Measurements from ENCODE around the gene ENDOU. TPM values are rescaled to one million over a fixed set of nuclear protein-coding genes. Genes with fewer than 3 reads are reported as not detected.

ENDOU gene
- total and polyA plus RNA-seq, 5 donors from 2014 or later, result 0.45 TPM; not detected in 4

GRCh38 chr12:47712171-47712570 lies 13.1 kb downstream of the ENDOU start:
- no peak overlapping the region for H3K27ac ChIP-seq (ENCODE audit: insufficient read depth, low read length, poor library complexity, severe bottlenecking)
- H3K4me1 ChIP-seq (ENCODE audit: control insufficient read depth, insufficient read depth, low read length, poor library complexity, severe bottlenecking), result peaks cover 25% of the 10 kb centered on the region
- H3K9me3 ChIP-seq (ENCODE audit: control insufficient read depth in 2 of 2, low read length in 2 of 2), result no peaks in the 10 kb centered on the region
- no peaks in the 10 kb centered on the region for H3K36me3 ChIP-seq (ENCODE audit: control insufficient read depth, insufficient read depth, low read length)
- no peak overlapping the region for H3K4me3 Mint-ChIP-seq
- H3K27ac Mint-ChIP-seq, result no peak overlapping the region
- H3K9me3 Mint-ChIP-seq, result no peaks in the 10 kb centered on the region
- peaks cover 4% of the 10 kb centered on the region for H3K36me3 Mint-ChIP-seq
- no peak overlapping the region for H3K4me3 ChIP-seq (ENCODE audit: low read depth, low read length)
- H3K27me3 ChIP-seq (ENCODE audit: control insufficient read depth, insufficient read depth, low read length), result no peaks in the 10 kb centered on the region
- DNase-seq (no peak), ATAC-seq (ENCODE audit: low read depth in 2 of 2) (no peak)
- H3K4me1 Mint-ChIP-seq, result peaks cover 15 to 32% (median 28%) of the 10 kb centered on the region in 4 donors
- H3K27me3 Mint-ChIP-seq, result no peaks in the 10 kb centered on the region

GRCh38 chr12:47711448-47711847 lies 13.8 kb downstream of the ENDOU start:
- peaks cover 17 to 36% (median 31%) of the 10 kb centered on the region in 4 donors for H3K4me1 Mint-ChIP-seq
- H3K36me3 ChIP-seq (ENCODE audit: control insufficient read depth, insufficient read depth, low read length), result no peaks in the 10 kb centered on the region
- H3K27me3 ChIP-seq (ENCODE audit: control insufficient read depth, insufficient read depth, low read length), result no peaks in the 10 kb centered on the region
- no peak overlapping the region for H3K27ac Mint-ChIP-seq
- DNase-seq, result no peak
- no peak for ATAC-seq (ENCODE audit: low read depth in 2 of 2)
- H3K27ac ChIP-seq (ENCODE audit: insufficient read depth, low read length, poor library complexity, severe bottlenecking), result no peak overlapping the region
- no peaks in the 10 kb centered on the region for H3K9me3 ChIP-seq (ENCODE audit: control insufficient read depth in 2 of 2, low read length in 2 of 2)
- H3K4me3 ChIP-seq (ENCODE audit: low read depth, low read length), result no peak overlapping the region
- no peaks in the 10 kb centered on the region for H3K9me3 Mint-ChIP-seq
- H3K4me3 Mint-ChIP-seq, result peak overlapping the region in 1 of 4 donors; percentile 62
- H3K4me1 ChIP-seq (ENCODE audit: control insufficient read depth, insufficient read depth, low read length, poor library complexity, severe bottlenecking), result peaks cover 30% of the 10 kb centered on the region
- peaks cover under 1% of the 10 kb centered on the region for H3K27me3 Mint-ChIP-seq
- H3K36me3 Mint-ChIP-seq, result peaks cover 4% of the 10 kb centered on the region

GRCh38 chr12:47710278-47710677 lies 15.0 kb downstream of the ENDOU start:
- no peaks in the 10 kb centered on the region for H3K9me3 Mint-ChIP-seq
- Histone ChIP-seq H3K9me3 (ENCODE audit: control insufficient read depth in 2 of 2, low read length in 2 of 2) (no peaks in the 10 kb centered on the region), H3K27ac (ENCODE audit: insufficient read depth, low read length, poor library complexity, severe bottlenecking) (no peak overlapping the region), H3K36me3 (ENCODE audit: control insufficient read depth, insufficient read depth, low read length) (no peaks in the 10 kb centered on the region), H3K27me3 (ENCODE audit: control insufficient read depth, insufficient read depth, low read length) (no peaks in the 10 kb centered on the region), H3K4me3 (ENCODE audit: low read depth, low read length) (no peak overlapping the region), H3K4me1 (ENCODE audit: control insufficient read depth, insufficient read depth, low read length, poor library complexity, severe bottlenecking) (peaks cover 26% of the 10 kb centered on the region)
- H3K27me3 Mint-ChIP-seq, result peaks cover 4% of the 10 kb centered on the region
- H3K4me1 Mint-ChIP-seq, result peaks cover 17 to 36% (median 33%) of the 10 kb centered on the region in 4 donors
- DNase-seq, result no peak
- ATAC-seq (ENCODE audit: low read depth in 2 of 2), result no peak
- H3K4me3 Mint-ChIP-seq, result no peak overlapping the region
- peak overlapping the region in 2 of 3 donors; percentile 16 to 71 for H3K27ac Mint-ChIP-seq
- peaks cover 4% of the 10 kb centered on the region for H3K36me3 Mint-ChIP-seq

GRCh38 chr12:47709671-47710070 lies 15.6 kb downstream of the ENDOU start:
- no peaks in the 10 kb centered on the region for H3K9me3 ChIP-seq (ENCODE audit: control insufficient read depth in 2 of 2, low read length in 2 of 2)
- H3K27me3 ChIP-seq (ENCODE audit: control insufficient read depth, insufficient read depth, low read length), result no peaks in the 10 kb centered on the region
- Mint-ChIP-seq H3K27me3 (peaks cover 4% of the 10 kb centered on the region), H3K4me1 (peaks cover 15 to 38% (median 34%) of the 10 kb centered on the region in 4 donors), H3K36me3 (peaks cover 4% of the 10 kb centered on the region), H3K9me3 (no peaks in the 10 kb centered on the region), H3K27ac (peak overlapping the region in 2 of 3 donors; percentile 6 to 47), H3K4me3 (no peak overlapping the region)
- no peak for DNase-seq
- H3K27ac ChIP-seq (ENCODE audit: insufficient read depth, low read length, poor library complexity, severe bottlenecking), result no peak overlapping the region
- no peak overlapping the region for H3K4me3 ChIP-seq (ENCODE audit: low read depth, low read length)
- H3K4me1 ChIP-seq (ENCODE audit: control insufficient read depth, insufficient read depth, low read length, poor library complexity, severe bottlenecking), result peaks cover 32% of the 10 kb centered on the region
- H3K36me3 ChIP-seq (ENCODE audit: control insufficient read depth, insufficient read depth, low read length), result no peaks in the 10 kb centered on the region
- no peak for ATAC-seq (ENCODE audit: low read depth in 2 of 2)

GRCh38 chr12:47709237-47709636 lies 16.1 kb downstream of the ENDOU start:
- Histone ChIP-seq H3K27me3 (ENCODE audit: control insufficient read depth, insufficient read depth, low read length) (no peaks in the 10 kb centered on the region), H3K27ac (ENCODE audit: insufficient read depth, low read length, poor library complexity, severe bottlenecking) (no peak overlapping the region), H3K9me3 (ENCODE audit: control insufficient read depth in 2 of 2, low read length in 2 of 2) (no peaks in the 10 kb centered on the region), H3K4me3 (ENCODE audit: low read depth, low read length) (no peak overlapping the region), H3K36me3 (ENCODE audit: control insufficient read depth, insufficient read depth, low read length) (no peaks in the 10 kb centered on the region), H3K4me1 (ENCODE audit: control insufficient read depth, insufficient read depth, low read length, poor library complexity, severe bottlenecking) (peaks cover 36% of the 10 kb centered on the region)
- Mint-ChIP-seq H3K4me1 (peaks cover 15 to 40% (median 34%) of the 10 kb centered on the region in 4 donors), H3K36me3 (peaks cover 4% of the 10 kb centered on the region), H3K9me3 (no peaks in the 10 kb centered on the region), H3K27ac (peak overlapping the region in 2 of 3 donors; percentile 6 to 47), H3K27me3 (peaks cover 4% of the 10 kb centered on the region), H3K4me3 (peak overlapping the region in 2 of 4 donors; percentile 18 to 78)
- ATAC-seq (ENCODE audit: low read depth in 2 of 2) (no peak), DNase-seq (no peak)

- ATAC-seq (ENCODE audit: low read depth in 2 of 2) (no peak), DNase-seq (peak in 2 of 3 donors; percentile 15 to 57)
- H3K9me3 Mint-ChIP-seq, result no peaks in the 10 kb centered on the region
- peak overlapping the region; percentile 91 to 94 (median 93) for H3K27ac Mint-ChIP-seq
- H3K4me3 Mint-ChIP-seq, result peak overlapping the region; percentile 78 to 91 (median 80)
- H3K9me3 ChIP-seq (ENCODE audit: control insufficient read depth in 2 of 2, low read length in 2 of 2), result no peaks in the 10 kb centered on the region
- peaks cover 4% of the 10 kb centered on the region for H3K27me3 Mint-ChIP-seq
- H3K36me3 ChIP-seq (ENCODE audit: control insufficient read depth, insufficient read depth, low read length), result no peaks in the 10 kb centered on the region
- peaks cover 42% of the 10 kb centered on the region for H3K4me1 ChIP-seq (ENCODE audit: control insufficient read depth, insufficient read depth, low read length, poor library complexity, severe bottlenecking)
- peak overlapping the region; percentile 100 for H3K4me3 ChIP-seq (ENCODE audit: low read depth, low read length)
- H3K27me3 ChIP-seq (ENCODE audit: control insufficient read depth, insufficient read depth, low read length), result no peaks in the 10 kb centered on the region
- H3K27ac ChIP-seq (ENCODE audit: insufficient read depth, low read length, poor library complexity, severe bottlenecking), result peak overlapping the region; percentile 91
- H3K4me1 Mint-ChIP-seq, result peaks cover 25 to 52% (median 45%) of the 10 kb centered on the region in 4 donors
- H3K36me3 Mint-ChIP-seq, result peaks cover 14% of the 10 kb centered on the region
Measured at GRCh38 chr12:47707905-47708543, 17.3 kb downstream of the ENDOU start.

- no peak for ATAC-seq (ENCODE audit: low read depth in 2 of 2)
- no peak for DNase-seq
- Histone ChIP-seq H3K9me3 (ENCODE audit: control insufficient read depth in 2 of 2, low read length in 2 of 2) (no peaks in the 10 kb centered on the region), H3K4me1 (ENCODE audit: control insufficient read depth, insufficient read depth, low read length, poor library complexity, severe bottlenecking) (peaks cover 45% of the 10 kb centered on the region), H3K36me3 (ENCODE audit: control insufficient read depth, insufficient read depth, low read length) (no peaks in the 10 kb centered on the region), H3K4me3 (ENCODE audit: low read depth, low read length) (peak overlapping the region; percentile 100), H3K27ac (ENCODE audit: insufficient read depth, low read length, poor library complexity, severe bottlenecking) (peak overlapping the region; percentile 91), H3K27me3 (ENCODE audit: control insufficient read depth, insufficient read depth, low read length) (no peaks in the 10 kb centered on the region)
- Mint-ChIP-seq H3K27me3 (peaks cover 4% of the 10 kb centered on the region), H3K4me3 (peak overlapping the region; percentile 78 to 91 (median 80)), H3K27ac (peak overlapping the region; percentile 91 to 94 (median 91)), H3K9me3 (no peaks in the 10 kb centered on the region), H3K36me3 (peaks cover 14% of the 10 kb centered on the region), H3K4me1 (peaks cover 25 to 56% (median 46%) of the 10 kb centered on the region in 4 donors)
Measured at GRCh38 chr12:47707355-47707754, 17.9 kb downstream of the ENDOU start.

All from CD4-positive, CD25-positive, alpha-beta regulatory T cell (primary cell).